Hepatocyte (in vitro differentiated cells): Measurements from ENCODE around the gene NUDT22. TPM values are rescaled to one million over a fixed set of nuclear protein-coding genes. Genes with fewer than 3 reads are reported as not detected.

Source experiments
- DNase-seq: peaks from one replicate; pipeline ENCODE4 v3.0.0-alpha.2; 2016; ENCODE audit warnings: low spot score
- H2AFZ ChIP-seq: fragments of 200-600 bp; sonication (generic); 2 replicates; pipeline ENCODE4 v1.6.0; 2016; ENCODE audit warnings: antibody characterized with exemption, mild to moderate bottlenecking
- H3K27ac ChIP-seq: fragments of 200-600 bp; sonication (generic); 2 replicates; pipeline ENCODE4 v1.5.1; 2016; ENCODE audit warnings: mild to moderate bottlenecking
- H3K27me3 ChIP-seq: fragments of 200-600 bp; sonication (generic); 2 replicates; pipeline ENCODE4 v1.6.1; 2016
- H3K36me3 ChIP-seq: fragments of 200-600 bp; sonication (generic); replicated peaks from 2 replicates; pipeline ENCODE4 v1.5.1; 2016; ENCODE audit warnings: low read depth; ENCODE audit not compliant: insufficient read depth
- H3K4me1 ChIP-seq: fragments of 200-600 bp; sonication (generic); 2 replicates; pipeline ENCODE4 v1.5.1; 2016; ENCODE audit warnings: mild to moderate bottlenecking, moderate library complexity; ENCODE audit not compliant: insufficient read depth
- H3K4me2 ChIP-seq: fragments of 200-600 bp; sonication (generic); 2 replicates; pipeline ENCODE4 v1.6.0; 2016
- H3K4me3 ChIP-seq: fragments of 200-600 bp; sonication (generic); 2 replicates; pipeline ENCODE4 v1.5.1; 2016; ENCODE audit warnings: mild to moderate bottlenecking
- H3K79me2 ChIP-seq: fragments of 200-600 bp; sonication (generic); 2 replicates; pipeline ENCODE4 v1.6.0; 2017; ENCODE audit warnings: mild to moderate bottlenecking
- H3K9me2 ChIP-seq: fragments of 200-600 bp; sonication (generic); replicated peaks from 2 replicates; pipeline ENCODE4 v1.6.0; 2017; ENCODE audit warnings: mild to moderate bottlenecking; ENCODE audit not compliant: insufficient read depth
- H3K9me3 ChIP-seq: fragments of 200-600 bp; sonication (generic); 2 replicates; pipeline ENCODE4 v1.5.1; 2016; ENCODE audit warnings: low read depth, mild to moderate bottlenecking
- H4K20me1 ChIP-seq: fragments of 200-600 bp; sonication (generic); 2 replicates; pipeline ENCODE4 v1.6.0; 2016; ENCODE audit warnings: mild to moderate bottlenecking; ENCODE audit not compliant: insufficient read depth, poor library complexity, severe bottlenecking
- EZH2 ChIP-seq: fragments of 200-600 bp; sonication (generic); IDR thresholded peaks from 2 replicates; pipeline ENCODE4 v1.6.1; 2016; ENCODE audit warnings: antibody characterized with exemption, mild to moderate bottlenecking, borderline replicate concordance
- EZH2phosphoT487 ChIP-seq: fragments of 200-600 bp; sonication (generic); IDR thresholded peaks from one replicate; pipeline ENCODE4 v1.6.1; 2018; ENCODE audit warnings: antibody characterized with exemption, mild to moderate bottlenecking, low read depth, moderate library complexity; ENCODE audit not compliant: unreplicated experiment, severe bottlenecking
- WGBS: methylation state at CpG from one replicate; pipeline ENCODE4 v1.1.6; 2016; ENCODE audit warnings: low lambda C conversion rate; ENCODE audit errors: missing lambda C conversion rate; 5-methylcytosine and 5-hydroxymethylcytosine counted together
- polyA plus RNA-seq: library from polyadenylated mRNA; unstranded; fragments of >200 nt; fragmentation: Nextera tagmentation; extraction: Ambion mirVana; gene quantifications from 2 replicates; pipeline ENCODE4 v1.2.1, GENCODE V29; 2016
- total RNA-seq: library from RNA; depleted of rRNA; stranded (reverse); fragments of >200 nt; gene quantifications from 2 replicates; pipeline ENCODE4 v1.2.3, GENCODE V29; 2014
- TF ChIP-seq, protein P1 (sequence below): fragments of 200-600 bp; sonication (generic); IDR thresholded peaks from 2 replicates; pipeline ENCODE4 v1.5.1; 2016; ENCODE audit warnings: antibody characterized with exemption, mild to moderate bottlenecking; ENCODE audit not compliant: poor library complexity

The NUDT22 gene
- total and polyA plus RNA-seq, 2 experiments from 2014 or later: 49.5 to 66.6 TPM

DNA sequence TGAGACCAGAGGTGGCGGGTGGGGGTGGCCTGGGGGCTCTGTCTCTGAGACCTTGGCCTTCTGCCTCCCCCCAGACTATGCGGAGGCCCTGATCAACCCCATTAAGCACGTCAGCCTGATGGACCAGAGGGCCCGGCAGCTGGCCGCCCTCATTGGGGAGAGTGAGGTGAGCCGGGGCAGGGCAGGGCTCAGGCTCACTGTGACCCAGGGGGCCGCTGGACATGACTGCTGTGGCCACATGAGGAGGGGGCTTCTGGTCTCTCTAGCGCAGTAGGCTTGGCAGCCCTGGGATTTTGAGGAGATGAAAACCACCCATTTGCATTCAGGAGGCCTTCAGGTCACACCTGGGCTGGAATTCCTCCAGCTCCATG is 37.9 kb downstream of the NUDT22 start:
- H3K27ac ChIP-seq: no peak overlapping the region
- no peak for DNase-seq
- peaks cover 11% of the 10 kb centered on the region for H3K4me1 ChIP-seq
- no peak overlapping the region for H2AFZ ChIP-seq
- H3K4me2 ChIP-seq: no peak overlapping the region
- no peaks in the 10 kb centered on the region for H3K27me3 ChIP-seq
- H3K9me2 ChIP-seq: no peaks in the 10 kb centered on the region
- 89% methylated on average over 7 of the region's 8 CpGs for WGBS
- no peak for TF ChIP-seq EZH2
- TF ChIP-seq, protein P1, sequence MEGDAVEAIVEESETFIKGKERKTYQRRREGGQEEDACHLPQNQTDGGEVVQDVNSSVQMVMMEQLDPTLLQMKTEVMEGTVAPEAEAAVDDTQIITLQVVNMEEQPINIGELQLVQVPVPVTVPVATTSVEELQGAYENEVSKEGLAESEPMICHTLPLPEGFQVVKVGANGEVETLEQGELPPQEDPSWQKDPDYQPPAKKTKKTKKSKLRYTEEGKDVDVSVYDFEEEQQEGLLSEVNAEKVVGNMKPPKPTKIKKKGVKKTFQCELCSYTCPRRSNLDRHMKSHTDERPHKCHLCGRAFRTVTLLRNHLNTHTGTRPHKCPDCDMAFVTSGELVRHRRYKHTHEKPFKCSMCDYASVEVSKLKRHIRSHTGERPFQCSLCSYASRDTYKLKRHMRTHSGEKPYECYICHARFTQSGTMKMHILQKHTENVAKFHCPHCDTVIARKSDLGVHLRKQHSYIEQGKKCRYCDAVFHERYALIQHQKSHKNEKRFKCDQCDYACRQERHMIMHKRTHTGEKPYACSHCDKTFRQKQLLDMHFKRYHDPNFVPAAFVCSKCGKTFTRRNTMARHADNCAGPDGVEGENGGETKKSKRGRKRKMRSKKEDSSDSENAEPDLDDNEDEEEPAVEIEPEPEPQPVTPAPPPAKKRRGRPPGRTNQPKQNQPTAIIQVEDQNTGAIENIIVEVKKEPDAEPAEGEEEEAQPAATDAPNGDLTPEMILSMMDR: no peak
- TF ChIP-seq EZH2phosphoT487: no peak
- no peak overlapping the region for H3K4me3 ChIP-seq
- H3K79me2 ChIP-seq: no peaks in the 10 kb centered on the region
- H4K20me1 ChIP-seq: no peaks in the 10 kb centered on the region
- no peaks in the 10 kb centered on the region for H3K36me3 ChIP-seq
- H3K9me3 ChIP-seq: no peaks in the 10 kb centered on the region

GRCh38 chr11:64264371-64264852 is 38.3 kb downstream of the NUDT22 start:
- H3K4me3 ChIP-seq: no peak overlapping the region
- H4K20me1 ChIP-seq: no peaks in the 10 kb centered on the region
- no peaks in the 10 kb centered on the region for H3K79me2 ChIP-seq
- H3K36me3 ChIP-seq: no peaks in the 10 kb centered on the region
- H3K9me3 ChIP-seq: no peaks in the 10 kb centered on the region
- no peak overlapping the region for H3K27ac ChIP-seq
- H3K9me2 ChIP-seq: no peaks in the 10 kb centered on the region
- 84% methylated on average over 10 of the region's 10 CpGs for WGBS
- H2AFZ ChIP-seq: no peak overlapping the region
- H3K27me3 ChIP-seq: no peaks in the 10 kb centered on the region
- TF ChIP-seq EZH2 (no peak), EZH2phosphoT487 (no peak)
- TF ChIP-seq, protein P1: no peak
- H3K4me1 ChIP-seq: peaks cover 12% of the 10 kb centered on the region
- no peak overlapping the region for H3K4me2 ChIP-seq
- DNase-seq: no peak

DNA sequence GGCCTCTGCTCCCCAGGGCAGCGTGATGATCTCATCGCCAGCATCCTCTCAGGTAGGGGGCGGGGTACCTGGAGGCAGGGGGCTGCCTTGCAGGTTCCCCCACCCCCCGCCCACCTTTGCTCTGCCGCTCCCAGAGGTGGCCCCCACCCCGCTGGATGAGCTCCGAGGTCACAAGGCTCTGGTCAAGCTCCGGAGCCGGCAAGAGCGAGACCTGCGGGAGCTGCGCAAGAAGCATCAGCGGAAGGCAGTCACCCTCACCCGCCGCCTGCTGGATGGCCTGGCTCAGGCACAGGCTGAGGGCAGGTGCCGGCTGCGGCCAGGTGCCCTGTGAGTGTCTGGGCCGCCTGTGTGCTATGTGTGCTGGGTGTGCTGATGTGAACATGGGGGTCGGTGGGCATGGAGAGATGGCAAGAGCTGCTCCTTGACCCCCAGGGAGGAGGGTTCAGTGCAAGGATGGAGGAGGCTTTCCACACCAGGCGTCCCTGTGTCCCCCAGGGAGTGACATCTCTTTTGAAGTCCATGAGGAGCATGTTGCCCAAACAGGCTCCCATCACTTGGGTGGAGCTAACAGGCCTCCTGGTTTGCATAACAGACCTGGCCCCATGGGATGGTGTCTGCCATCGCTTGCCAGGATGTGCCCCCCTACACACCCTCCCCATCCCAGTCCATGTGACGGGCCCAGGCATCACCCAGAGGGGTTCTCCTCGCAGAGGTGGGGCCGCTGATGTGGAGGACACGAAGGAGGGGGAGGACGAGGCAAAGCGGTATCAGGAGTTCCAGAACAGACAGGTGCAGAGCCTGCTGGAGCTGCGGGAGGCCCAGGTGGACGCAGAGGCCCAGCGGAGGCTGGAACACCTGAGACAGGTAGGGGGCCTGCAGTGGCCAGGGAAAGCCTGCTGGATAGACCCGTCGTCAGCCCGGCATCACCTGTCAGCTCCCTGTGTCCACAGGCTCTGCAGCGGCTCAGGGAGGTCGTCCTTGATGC is 39.4 kb downstream of the NUDT22 start:
- Histone ChIP-seq H3K4me2 (no peak overlapping the region), H4K20me1 (no peaks in the 10 kb centered on the region), H3K9me2 (no peaks in the 10 kb centered on the region), H3K27ac (no peak overlapping the region), H3K4me3 (no peak overlapping the region), H3K79me2 (no peaks in the 10 kb centered on the region), H2AFZ (no peak overlapping the region), H3K36me3 (no peaks in the 10 kb centered on the region), H3K9me3 (no peaks in the 10 kb centered on the region), H3K27me3 (no peaks in the 10 kb centered on the region), H3K4me1 (peaks cover 12% of the 10 kb centered on the region)
- TF ChIP-seq, protein P1: no peak
- TF ChIP-seq EZH2 (no peak), EZH2phosphoT487 (no peak)
- 89% methylated on average over 19 of the region's 35 CpGs for WGBS
- no peak for DNase-seq
